HT-29 (cell line): Measurements from ENCODE around the gene WFDC1. TPM values are rescaled to one million over a fixed set of nuclear protein-coding genes. Genes with fewer than 3 reads are reported as not detected.
A peak's percentile ranks its signal among the peaks of the same experiment; 100 is the strongest.

Experiments
- DNase-seq: peaks from one replicate; pipeline ENCODE4 v3.0.0-alpha.2; 2015; ENCODE audit warnings: low spot score
- total RNA-seq: library from RNA; depleted of rRNA; stranded (reverse); fragments of >200 nt; shearing (Covaris generic); gene quantifications from 2 replicates; pipeline ENCODE4 v1.2.3, GENCODE V29; 2014

The WFDC1 gene
- total RNA-seq, 1 experiment from 2014 or later = not detected

- DNase-seq = no peak
These were observed 21.8 kb upstream of the WFDC1 start for GRCh38 chr16:84272740-84273320.

- no peak for DNase-seq
These were observed 20.2 kb upstream of the WFDC1 start for GRCh38 chr16:84274515-84274914.

GRCh38 chr16:84275585-84276151, 19.0 kb upstream of the WFDC1 start:
- no peak for DNase-seq

DNA sequence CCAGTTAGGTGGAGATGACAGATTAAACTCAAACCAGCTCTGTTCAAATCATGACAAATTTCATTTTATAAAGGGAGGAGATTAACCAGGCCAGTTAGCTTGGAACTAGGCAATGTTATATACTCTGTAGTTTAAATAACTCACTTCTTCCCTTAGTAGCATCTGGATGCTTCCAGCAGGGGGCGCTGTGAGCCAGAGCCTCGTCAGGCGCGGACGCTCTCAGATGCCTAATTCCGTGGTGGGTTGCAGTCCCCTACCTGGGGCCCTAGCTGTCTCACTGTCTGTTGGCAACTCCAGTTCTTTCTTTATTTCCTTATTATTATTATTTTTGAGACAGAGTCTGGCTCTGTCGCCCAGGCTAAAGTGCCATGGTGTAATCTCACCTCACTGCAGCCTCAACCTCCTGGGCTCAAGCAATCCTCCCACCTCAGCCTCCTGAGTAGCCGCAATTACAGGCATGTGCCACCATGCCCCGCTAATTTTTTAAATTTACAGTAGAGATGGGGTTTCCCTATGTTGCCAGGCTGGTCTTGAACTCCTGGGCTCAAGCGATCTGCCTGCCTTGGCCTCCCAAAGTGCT, 17.3 kb upstream of the WFDC1 start:
- peak; percentile 69 for DNase-seq

DNA sequence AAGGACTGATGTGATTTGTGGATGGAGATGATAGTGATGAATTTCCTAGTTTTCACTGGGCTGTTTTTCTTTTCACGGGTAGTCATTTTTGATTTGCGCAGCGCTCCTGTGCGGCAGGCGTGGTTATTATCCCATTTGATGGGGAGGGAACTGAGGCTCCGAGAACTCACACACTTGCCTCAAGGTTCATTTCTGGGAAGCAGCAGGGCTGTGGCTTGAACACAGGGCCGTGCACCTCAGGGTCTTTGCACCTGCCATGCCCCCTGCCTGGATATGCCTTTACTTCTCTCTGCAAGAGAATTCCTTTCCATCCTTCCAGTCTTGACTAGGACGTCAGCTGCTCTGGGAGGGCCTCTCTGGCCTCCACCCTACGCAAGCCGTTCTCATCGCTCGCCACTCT, 16.3 kb upstream of the WFDC1 start:
- no peak for DNase-seq

DNA sequence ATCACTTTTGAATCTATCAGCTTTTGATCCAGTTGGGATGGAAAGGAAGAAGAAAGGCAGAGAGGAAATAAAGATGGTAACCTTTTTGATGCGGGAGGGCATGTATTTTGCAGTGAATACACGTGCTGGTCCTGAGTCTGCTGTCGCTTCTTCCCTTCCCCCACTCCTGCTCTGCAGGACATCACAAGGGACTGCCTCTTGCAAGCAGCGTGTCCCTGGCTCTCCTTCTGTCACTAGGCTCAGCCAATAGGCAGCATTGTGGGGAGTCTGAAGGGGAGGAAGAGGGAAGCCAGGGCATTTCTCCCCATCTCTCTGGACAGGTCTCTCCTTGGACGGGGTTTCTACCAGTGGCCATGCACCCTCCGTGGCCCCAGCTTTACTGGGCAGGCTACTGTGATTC, 15.7 kb upstream of the WFDC1 start:
- DNase-seq = no peak

GRCh38 chr16:84279881-84280280, 14.8 kb upstream of the WFDC1 start:
- DNase-seq = no peak

DNA sequence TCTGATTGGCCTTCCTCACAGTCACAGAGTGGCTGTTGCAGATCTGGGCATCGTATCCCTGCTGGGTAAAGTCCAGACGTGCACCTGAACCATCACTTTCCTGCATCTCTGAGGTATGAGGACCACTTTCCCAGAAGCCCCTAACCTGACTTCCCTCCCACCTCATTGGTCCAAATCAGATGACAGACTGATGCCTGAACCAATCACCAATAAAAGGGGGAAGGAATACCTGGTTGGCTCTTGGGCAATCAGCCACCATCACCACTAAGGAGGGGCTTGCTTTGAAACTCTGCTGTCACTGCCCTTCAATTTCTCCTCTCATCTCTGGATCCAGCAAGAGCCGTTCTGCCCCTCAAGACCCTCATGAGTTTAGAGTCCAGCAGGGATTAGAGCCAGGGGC, 13.6 kb upstream of the WFDC1 start:
- peak; percentile 13 for DNase-seq

- DNase-seq = no peak
These were observed 12.1 kb upstream of the WFDC1 start for GRCh38 chr16:84282533-84282932.

DNA sequence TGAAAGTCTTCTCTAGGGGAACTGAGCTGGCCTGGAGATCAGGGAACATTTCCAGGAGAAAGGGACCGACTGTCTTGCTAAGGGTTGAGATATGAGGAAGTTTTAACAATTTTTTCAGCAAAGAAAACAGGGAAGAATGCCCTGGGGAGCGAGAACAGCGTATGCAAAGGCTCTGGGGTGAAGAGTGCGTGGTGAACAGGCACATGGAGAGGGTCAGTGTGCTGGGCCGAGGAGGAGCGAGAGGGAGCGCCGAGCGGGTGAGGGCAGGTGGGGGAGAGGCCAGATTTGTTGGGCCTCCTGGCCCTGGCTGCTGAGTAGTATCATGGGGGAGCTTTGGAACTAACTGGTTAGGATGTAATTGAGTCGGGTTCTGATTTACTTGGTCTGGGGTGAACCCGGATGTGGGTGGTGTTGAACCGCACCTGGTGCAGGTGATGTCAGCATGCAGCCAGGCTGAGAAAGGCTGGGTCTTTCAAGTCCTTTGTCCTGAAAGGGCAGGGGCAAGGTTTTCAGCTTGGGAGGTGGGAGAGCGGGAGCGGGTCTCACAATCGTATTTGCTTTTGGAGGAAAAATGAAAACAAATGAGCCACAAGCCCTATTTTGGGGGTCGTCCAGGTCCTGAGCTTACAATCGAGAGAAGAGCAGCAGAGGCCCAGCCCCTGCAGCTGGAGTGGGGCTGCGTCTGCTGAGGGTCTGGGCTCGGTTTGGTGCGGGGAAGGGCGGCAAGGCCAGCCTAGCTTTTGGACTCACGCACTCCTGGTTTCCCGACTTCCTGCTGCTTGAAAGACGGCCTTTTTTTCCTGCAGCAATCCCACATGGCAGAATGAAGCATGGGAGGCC, 11.1 kb upstream of the WFDC1 start:
- no peak for DNase-seq

DNA sequence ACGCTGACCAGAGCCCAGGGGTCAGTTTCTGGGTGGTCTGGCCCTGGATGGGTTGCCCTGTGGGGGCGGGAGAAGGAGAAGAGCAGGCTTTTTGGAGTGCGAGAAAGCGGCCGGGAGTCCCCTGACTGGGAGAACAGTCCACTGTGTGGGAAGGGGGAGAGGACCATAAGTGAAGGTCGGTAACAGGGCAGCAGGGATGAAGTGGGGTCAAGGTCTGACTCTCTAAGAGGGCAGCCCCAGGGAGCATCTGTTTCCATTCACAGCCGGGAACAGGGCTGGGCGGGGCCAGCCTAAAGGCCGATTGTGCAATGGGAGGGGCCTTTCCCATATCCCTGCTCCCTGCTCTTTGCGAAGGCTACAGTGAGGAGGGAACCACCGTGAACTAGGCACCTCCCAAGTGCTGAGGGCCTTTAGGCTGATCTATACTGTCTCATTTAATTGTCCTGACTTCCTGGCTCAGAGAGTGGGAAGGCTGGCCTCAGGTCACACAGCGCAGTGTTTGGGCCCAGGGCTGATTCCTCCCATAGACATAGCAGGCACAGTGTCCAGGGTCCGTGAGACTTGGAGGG, 10.4 kb upstream of the WFDC1 start:
- DNase-seq = no peak

DNA sequence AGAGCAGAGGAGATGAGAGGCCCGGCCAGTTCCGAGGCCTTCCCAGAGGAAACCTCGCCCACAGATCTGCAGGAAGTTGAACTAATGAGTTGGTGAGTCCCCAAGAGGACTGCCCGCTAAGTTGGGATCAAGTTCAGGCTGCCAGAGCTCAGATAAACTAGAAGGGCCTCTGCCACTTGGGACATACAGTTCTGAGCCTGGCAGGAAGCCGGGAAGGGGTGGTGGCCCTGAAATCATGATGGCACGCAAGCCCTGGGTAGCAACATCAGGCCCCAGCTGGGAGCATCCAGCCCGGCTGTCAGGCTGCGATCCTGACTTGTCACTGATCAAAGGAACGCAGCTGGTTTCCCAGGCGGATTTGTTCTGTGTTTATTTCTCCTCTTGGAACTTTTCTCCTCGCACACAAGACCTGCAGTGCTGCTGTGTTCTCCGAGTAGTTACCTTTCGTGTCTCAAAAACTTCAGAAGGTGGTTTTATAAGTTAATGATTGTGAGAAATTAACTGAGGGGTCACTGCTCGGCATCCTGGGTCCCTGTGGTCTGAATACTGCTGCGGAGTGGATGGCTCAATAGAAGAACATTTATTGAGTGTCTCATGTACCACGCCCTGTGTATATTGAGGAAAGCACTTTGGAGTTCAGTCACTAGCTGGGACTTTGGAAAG, 8.0 kb upstream of the WFDC1 start:
- DNase-seq = no peak

DNA sequence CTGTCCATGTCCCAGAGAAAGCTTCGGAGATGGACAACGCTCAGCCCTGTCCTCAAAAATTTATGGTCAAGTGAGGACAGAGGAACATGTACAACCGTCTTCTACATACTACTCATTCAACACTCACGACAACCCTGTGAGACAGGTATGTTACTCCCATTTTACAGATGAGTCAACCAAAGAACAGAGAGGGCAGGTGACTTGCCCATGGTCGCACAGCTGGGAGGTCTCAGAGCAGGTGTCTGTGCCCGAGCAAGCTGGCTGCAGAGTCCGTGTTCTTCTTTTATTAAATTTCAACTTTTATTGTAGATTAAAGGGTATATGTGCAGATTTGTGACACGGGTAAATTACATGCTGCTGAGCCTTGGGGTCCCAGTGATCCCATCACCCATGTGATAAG, 5.8 kb upstream of the WFDC1 start:
- no peak for DNase-seq

- DNase-seq = no peak
These were observed 3.5 kb upstream of the WFDC1 start for GRCh38 chr16:84291226-84291625.

DNA sequence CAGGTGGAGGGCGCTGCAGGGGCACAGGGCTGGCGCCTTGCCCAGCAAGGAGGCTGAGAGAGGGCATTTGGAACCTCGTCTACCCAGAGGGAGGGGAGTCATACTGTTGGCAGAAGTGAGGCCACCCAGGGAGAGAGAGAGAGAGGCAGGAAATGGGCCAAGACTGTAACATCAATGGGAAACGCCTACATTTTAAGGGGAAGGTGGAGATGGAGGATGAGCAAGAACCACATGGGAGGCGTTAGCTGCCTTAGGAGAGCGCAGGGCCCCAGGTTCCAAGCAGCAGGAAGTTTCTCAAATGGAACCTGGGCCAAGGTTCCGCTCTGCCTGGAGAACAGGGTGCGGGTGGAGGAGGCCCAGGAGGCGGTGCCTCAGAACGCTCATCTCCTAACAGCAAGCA, 2.7 kb upstream of the WFDC1 start:
- DNase-seq = no peak

DNA sequence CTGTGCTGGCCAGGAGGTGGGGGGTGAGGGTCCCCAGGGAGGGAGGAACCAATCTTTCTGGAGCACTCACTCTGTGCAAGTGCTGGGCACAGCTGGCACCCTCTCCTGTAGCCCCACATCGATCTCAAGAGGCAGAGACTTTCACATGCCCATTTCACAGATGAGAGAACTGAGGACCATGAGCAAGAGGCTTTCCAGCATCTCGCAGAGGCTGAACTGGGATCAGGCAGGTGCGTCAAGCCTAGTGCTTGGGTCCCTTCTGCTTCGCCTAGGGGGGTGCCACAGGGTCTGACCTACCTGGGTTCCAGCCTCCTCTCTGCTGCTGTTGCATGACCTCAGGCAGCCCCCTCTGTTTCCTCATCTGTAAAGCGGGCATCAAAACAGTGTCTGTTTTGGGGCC, 1.3 kb upstream of the WFDC1 start:
- DNase-seq = no peak

DNA sequence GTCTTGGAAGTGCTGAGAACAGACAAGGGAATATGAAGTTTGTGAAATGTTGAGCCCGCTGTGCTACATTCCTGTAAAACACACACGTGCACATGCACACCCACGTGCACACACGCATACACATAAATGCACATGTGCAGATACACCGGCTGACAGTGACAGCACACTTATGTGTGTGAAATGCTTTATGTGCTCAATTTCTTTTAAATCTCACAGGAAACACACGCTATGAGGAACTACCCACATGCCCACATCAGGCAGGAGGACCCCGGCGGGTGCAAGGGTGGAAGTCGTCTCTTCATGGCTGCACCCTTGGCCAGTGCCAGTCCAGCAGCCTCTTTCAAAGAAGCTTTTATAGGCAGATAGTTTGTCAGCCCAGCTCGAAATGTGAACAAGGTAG, 561 bp upstream of the WFDC1 start:
- DNase-seq = no peak

GRCh38 chr16:84295203-84295860, 654 bp downstream of the WFDC1 start:
- DNase-seq = no peak

- no peak for DNase-seq
These were observed 3.8 kb downstream of the WFDC1 start for GRCh38 chr16:84298376-84298899.

- DNase-seq = no peak
These were observed 5.2 kb downstream of the WFDC1 start for GRCh38 chr16:84299734-84300440.
